ENCODE data around the gene UGT2A3. TPM values are rescaled to one million over a fixed set of nuclear protein-coding genes. Genes with fewer than 3 reads are reported as not detected.

UGT2A3 gene
- total RNA-seq, 1 donor from 2014 or later: not detected

DNA sequence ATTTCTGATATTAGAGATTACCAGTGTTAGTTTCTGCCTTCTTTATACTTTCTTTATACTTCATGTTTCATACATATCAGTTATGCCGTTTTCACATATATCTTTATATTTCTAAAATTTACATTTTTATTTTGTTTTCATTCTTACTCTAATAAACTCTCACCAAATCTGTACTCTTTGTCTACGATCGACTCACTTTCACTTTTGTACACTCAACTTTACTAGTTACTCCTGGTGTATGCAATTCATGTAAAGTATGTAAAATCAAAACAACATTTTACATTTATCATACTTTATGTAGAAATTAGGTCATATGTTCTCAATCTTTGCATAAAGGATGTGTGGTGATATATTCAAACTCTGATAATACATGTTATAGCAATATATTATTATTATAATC lies 59.9 kb downstream of the UGT2A3 start:
- no peak overlapping the region for H3K27ac ChIP-seq
- intact Hi-C loops (cut with DNase I): no loop called here
- no peak for DNase-seq
- TF ChIP-seq, protein P1, sequence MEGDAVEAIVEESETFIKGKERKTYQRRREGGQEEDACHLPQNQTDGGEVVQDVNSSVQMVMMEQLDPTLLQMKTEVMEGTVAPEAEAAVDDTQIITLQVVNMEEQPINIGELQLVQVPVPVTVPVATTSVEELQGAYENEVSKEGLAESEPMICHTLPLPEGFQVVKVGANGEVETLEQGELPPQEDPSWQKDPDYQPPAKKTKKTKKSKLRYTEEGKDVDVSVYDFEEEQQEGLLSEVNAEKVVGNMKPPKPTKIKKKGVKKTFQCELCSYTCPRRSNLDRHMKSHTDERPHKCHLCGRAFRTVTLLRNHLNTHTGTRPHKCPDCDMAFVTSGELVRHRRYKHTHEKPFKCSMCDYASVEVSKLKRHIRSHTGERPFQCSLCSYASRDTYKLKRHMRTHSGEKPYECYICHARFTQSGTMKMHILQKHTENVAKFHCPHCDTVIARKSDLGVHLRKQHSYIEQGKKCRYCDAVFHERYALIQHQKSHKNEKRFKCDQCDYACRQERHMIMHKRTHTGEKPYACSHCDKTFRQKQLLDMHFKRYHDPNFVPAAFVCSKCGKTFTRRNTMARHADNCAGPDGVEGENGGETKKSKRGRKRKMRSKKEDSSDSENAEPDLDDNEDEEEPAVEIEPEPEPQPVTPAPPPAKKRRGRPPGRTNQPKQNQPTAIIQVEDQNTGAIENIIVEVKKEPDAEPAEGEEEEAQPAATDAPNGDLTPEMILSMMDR (IDR thresholded peaks at IDR 0.05): no peak
- H3K27me3 ChIP-seq (ENCODE audit: low read depth): no peaks in the 10 kb centered on the region
- no peaks in the 10 kb centered on the region for H3K9me3 ChIP-seq
- H3K4me1 ChIP-seq: no peaks in the 10 kb centered on the region
- H3K4me3 ChIP-seq: no peak overlapping the region
- no peak for ATAC-seq
- no peaks in the 10 kb centered on the region for H3K36me3 ChIP-seq

DNA sequence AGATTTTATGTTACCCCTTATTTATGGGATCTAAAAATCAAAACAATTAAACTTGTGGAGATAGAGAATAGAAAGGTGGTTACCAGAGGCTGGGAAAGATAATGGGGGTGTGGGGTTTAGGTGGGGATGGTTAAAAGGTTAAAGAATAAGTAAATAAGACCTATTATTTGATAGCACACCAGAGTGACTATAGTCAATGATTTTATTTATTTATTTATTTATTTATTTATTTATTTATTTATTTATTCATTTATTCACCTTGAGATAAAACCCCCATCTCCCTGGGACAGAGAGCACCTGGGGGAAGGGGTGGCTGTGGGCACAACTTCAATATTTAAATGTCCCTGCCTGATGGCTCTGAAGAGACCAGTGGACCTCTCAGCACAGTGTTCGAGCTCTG lies 66.1 kb downstream of the UGT2A3 start:
- intact Hi-C loops (cut with DNase I): no loop called here
- no peaks in the 10 kb centered on the region for H3K27me3 ChIP-seq (ENCODE audit: low read depth)

DNA sequence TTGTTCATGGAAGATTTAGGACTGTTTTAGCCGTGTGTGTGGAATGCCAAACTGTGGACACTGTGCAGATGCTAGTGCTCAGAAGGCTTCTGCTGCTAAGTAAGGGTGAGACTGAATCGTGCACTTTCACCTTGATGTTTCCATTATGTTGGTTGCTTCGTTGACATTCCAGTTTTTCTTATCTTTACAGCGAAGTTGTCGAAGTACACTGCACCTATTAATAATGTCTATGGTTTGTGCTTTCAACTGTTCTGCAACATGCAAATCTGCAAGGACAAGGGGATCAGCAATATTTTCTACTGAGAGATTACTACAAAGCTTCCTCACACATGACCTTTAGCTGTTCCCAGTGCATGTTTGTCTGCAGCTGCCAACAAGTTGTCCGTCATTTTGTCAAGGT lies 67.7 kb downstream of the UGT2A3 start:
- no peak for DNase-seq
- no peak overlapping the region for H3K4me3 ChIP-seq
- H3K27me3 ChIP-seq (ENCODE audit: low read depth): no peaks in the 10 kb centered on the region
- intact Hi-C loops (cut with DNase I): no loop called here
- no peaks in the 10 kb centered on the region for H3K36me3 ChIP-seq
- no peaks in the 10 kb centered on the region for H3K4me1 ChIP-seq
- ATAC-seq: no peak
- TF ChIP-seq, protein P1 (IDR thresholded peaks at IDR 0.05): no peak
- H3K9me3 ChIP-seq: no peaks in the 10 kb centered on the region
- H3K27ac ChIP-seq: no peak overlapping the region

More for the DNA sequence above, 66.1 kb downstream of the UGT2A3 start:
- no peaks in the 10 kb centered on the region for H3K9me3 ChIP-seq
- TF ChIP-seq, protein P1 (IDR thresholded peaks at IDR 0.05): no peak
- no peak overlapping the region for H3K27ac ChIP-seq
- H3K4me3 ChIP-seq: no peak overlapping the region
- ATAC-seq (no peak), DNase-seq (no peak)
- no peaks in the 10 kb centered on the region for H3K4me1 ChIP-seq
- no peaks in the 10 kb centered on the region for H3K36me3 ChIP-seq

Other genes with a start within 250 kb of the UGT2A3 start
- gene UGT2B10, start 135.8 kb downstream of the UGT2A3 start, total RNA-seq: not detected
- not detected for gene UGT2B7, start 144.7 kb upstream of the UGT2A3 start, total RNA-seq